Measurements from ENCODE around the gene VIPR2.
"Not testable (repeated sequence)": the region's sequence is repeated elsewhere in the genome, so short reads cannot be mapped to it uniquely, and the experiment has no call there.

VIPR2 gene

DNA sequence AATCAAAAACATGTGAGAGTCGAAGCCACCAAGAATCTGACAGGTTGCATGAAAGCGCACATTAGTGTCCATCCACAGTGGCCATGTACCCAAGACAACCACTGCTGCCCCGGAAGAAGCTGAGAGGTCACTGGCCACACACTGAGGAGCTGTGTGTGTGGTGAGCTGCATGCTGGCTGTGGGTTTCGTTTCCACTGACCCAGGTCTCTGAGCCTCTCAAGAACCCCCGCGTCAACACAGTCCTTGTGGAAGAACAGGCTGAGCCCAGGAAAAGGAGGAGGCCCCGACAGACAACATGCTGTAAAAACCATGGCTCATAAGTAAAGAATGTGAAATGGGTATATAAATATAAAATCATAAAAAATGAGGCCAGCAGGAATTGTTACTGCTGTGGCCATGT, 8.2 kb downstream of the VIPR2 start:
- DNase-seq (ENCODE audit: extremely low read depth, low read depth), result no peak
- TF ChIP-seq, protein P1, sequence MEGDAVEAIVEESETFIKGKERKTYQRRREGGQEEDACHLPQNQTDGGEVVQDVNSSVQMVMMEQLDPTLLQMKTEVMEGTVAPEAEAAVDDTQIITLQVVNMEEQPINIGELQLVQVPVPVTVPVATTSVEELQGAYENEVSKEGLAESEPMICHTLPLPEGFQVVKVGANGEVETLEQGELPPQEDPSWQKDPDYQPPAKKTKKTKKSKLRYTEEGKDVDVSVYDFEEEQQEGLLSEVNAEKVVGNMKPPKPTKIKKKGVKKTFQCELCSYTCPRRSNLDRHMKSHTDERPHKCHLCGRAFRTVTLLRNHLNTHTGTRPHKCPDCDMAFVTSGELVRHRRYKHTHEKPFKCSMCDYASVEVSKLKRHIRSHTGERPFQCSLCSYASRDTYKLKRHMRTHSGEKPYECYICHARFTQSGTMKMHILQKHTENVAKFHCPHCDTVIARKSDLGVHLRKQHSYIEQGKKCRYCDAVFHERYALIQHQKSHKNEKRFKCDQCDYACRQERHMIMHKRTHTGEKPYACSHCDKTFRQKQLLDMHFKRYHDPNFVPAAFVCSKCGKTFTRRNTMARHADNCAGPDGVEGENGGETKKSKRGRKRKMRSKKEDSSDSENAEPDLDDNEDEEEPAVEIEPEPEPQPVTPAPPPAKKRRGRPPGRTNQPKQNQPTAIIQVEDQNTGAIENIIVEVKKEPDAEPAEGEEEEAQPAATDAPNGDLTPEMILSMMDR (IDR thresholded peaks at IDR 0.05; ENCODE audit: low read depth, low read length, missing control alignments), result no peak
- H3K4me3 ChIP-seq (replicated peaks; ENCODE audit: low read depth, low read length), result no peak overlapping the region

DNA sequence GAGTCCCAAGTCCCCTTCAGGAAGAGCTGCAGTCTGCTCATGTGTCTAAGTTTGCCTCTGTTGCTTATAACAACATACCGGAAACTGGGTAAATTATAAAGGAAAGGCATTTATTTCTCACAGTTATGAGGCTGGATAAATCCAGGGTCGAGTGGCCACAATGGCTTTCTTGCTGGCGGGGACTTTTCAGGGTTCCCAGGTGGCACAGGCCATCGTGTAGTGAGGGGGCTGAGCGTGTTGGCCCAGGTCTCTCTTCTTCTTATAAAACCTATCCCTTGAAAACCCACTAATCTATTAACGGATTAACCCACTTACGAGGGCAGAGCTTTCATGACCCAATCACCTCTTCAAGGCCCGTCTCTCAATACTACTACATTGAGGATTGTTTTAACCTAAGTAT, 8.7 kb downstream of the VIPR2 start:
- TF ChIP-seq, protein P1 (IDR thresholded peaks at IDR 0.05; ENCODE audit: low read depth, low read length, missing control alignments), result no peak
- H3K4me3 ChIP-seq (replicated peaks; ENCODE audit: low read depth, low read length), result no peak overlapping the region
- DNase-seq (ENCODE audit: extremely low read depth, low read depth), result no peak

DNA sequence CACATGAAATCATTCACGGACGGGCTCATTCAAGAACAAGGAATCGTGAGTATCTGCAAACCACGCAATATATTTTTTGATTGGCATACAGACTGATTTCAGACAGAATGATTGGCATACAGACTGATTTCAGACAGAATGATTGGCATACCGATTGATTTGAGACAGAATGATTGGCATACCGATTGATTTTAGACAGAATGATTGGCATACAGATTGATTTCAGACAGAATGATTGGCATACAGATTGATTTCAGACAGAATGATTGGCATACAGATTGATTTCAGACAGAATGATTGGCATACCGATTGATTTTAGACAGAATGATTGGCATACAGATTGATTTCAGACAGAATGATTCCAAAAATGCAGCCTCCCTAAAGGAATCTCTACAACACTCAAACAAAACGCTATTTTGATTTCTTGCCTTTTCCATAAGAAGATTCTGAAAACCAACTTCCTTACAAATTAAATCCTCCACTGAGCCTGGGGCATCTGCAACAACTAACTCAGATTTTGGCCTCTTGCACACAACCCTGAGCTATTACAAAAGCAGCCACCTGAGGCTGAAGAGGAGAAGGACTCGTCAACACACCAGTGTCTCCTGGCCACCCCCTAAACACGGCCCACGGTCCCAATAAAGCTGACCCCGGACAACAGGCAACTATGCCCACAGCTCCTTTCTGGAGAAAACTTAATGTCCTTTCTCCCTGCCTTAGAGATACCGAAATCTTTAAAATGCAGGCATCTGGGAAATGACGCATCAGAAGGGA, 11.8 kb downstream of the VIPR2 start:
- not testable (repeated sequence) for H3K4me3 ChIP-seq (replicated peaks; ENCODE audit: low read depth, low read length); DNase-seq (ENCODE audit: extremely low read depth, low read depth)

DNA sequence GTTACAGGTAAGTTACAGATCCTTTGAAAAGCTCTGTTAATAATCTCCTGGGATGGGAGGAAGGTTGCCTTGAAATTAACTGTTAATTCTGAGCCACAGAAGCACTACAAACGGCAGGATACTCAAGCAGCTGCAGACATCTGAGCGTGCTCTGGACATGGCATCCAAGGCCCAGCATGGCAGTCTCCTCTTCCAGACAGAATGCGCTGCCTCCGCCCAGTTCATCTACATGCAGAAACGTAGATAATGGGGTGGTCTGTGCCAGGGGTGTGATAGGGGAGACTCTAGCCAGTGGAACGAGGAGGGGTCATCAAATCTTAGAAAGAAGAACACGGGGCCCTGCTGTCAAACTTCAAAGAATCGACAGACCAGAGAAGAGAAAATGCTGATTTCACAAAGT, 13.8 kb downstream of the VIPR2 start:
- TF ChIP-seq, protein P1 (IDR thresholded peaks at IDR 0.05; ENCODE audit: low read depth, low read length, missing control alignments), result no peak

DNA sequence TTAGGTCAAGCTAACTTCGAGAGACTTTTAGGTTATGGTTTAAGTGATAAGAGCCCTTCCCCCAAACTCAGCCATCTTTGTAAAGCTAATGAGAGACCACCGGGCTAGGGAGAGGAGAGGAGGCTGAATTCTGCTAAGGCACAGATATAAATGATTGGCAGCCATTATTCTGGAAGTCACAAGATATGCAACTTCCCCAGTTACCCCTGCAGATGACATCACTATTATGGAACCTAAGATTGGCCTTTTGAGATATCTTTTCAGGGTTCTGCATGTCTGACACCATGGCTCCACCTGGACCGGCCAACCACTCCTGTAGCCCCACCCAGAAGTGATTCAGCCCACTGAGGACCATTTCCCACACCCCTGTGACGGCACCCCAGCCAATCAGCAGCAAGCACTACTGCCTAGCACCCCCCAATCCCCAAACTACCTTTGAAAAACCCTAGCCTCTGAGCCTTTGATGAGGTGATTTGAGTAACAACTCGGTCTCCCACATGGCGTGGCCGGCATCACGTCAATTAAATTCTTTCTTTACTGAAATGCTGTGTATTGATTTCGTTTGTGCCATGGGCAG, 14.4 kb downstream of the VIPR2 start:
- H3K4me3 ChIP-seq (replicated peaks; ENCODE audit: low read depth, low read length), result no peak overlapping the region
- no peak for DNase-seq (ENCODE audit: extremely low read depth, low read depth)
- TF ChIP-seq, protein P1 (IDR thresholded peaks at IDR 0.05; ENCODE audit: low read depth, low read length, missing control alignments), result no peak

More for the DNA sequence above, 13.8 kb downstream of the VIPR2 start:
- H3K4me3 ChIP-seq (replicated peaks; ENCODE audit: low read depth, low read length), result no peak overlapping the region
- DNase-seq (ENCODE audit: extremely low read depth, low read depth), result no peak

DNA sequence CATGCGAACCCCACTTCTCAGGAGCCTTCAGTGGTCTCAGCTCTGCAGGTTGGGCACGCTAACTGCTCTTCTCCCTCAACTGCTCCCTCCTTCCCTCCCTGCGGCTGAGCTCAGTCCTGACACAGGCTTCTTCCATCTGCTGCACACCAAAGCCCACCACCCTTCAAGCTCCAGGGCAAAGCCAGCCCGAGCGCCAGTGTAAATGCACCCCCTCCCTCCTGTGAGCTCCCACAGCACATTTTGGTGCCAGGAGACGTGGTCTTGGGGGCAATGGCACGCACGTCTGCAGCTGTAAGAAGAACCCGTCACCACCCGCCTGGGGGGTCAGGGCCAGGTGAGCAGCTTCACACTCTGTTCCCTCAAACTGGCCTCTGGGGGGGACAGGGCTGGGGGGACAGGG, 15.9 kb downstream of the VIPR2 start:
- no peak overlapping the region for H3K4me3 ChIP-seq (replicated peaks; ENCODE audit: low read depth, low read length)
- DNase-seq (ENCODE audit: extremely low read depth, low read depth), result no peak
- TF ChIP-seq, protein P1 (IDR thresholded peaks at IDR 0.05; ENCODE audit: low read depth, low read length, missing control alignments), result no peak

DNA sequence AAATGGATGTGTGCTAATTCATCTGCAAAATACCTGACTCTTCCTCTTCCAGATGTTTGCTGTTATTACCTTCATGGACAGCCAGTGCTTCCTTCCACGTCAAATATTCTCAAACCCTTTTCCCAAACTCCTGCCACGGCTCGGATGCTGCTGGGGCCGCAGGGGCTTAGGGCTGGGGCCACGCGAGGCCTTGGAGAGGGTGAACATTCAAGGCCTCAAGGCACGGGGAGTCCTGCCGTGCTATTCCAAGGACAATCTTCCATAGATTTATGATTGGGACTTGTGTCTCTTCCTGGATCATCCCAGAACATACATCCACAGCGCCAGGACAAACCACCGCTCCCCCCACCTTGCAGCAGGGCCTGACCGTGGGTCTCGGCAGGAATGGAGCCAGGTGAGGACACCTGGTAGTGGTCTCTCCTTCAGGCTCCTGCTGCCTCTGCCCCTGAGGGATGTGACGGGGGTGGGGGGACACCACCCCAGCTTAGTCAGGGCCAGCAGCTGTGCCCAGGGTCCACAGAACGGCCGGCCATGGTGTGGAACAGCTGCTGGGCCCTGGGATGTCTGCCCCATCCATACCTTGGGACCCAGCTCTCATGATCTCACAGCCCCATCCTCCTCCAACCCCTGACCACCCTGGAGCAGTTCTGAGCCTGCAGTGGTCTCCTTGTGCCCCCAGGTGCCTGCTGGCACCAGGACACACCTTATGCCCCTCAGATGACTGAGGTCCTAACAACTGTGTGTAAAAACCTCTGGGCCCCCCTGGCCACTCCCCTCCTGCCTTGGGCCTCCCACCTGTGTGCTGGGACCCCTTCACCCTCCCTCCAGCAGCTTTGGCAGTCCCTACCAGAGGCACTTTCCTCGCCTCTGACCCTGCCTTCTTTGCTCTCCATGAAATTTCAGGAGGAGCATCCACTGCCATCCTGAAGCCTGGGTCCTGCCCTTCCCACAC, 16.7 kb downstream of the VIPR2 start:
- TF ChIP-seq, protein P1 (IDR thresholded peaks at IDR 0.05; ENCODE audit: low read depth, low read length, missing control alignments), result no peak
- no peak overlapping the region for H3K4me3 ChIP-seq (replicated peaks; ENCODE audit: low read depth, low read length)
- no peak for DNase-seq (ENCODE audit: extremely low read depth, low read depth)

All from HFF-Myc (cell line).